NT2/D1 (cell line): ENCODE measurements around the gene SERF1A.
"Not testable (repeated sequence)": the region's sequence is repeated elsewhere in the genome, so short reads cannot be mapped to it uniquely, and the experiment has no call there.

ENCODE experiments used
- SUZ12 ChIP-seq: IDR thresholded peaks from 2 replicates; pipeline ENCODE4 v1.6.1; 2011; ENCODE audit not compliant: insufficient read length, insufficient read depth; ENCODE audit errors: extremely low read depth
- YY1 ChIP-seq: IDR thresholded peaks from 2 replicates; pipeline ENCODE4 v1.6.1; 2011; ENCODE audit not compliant: insufficient read length, insufficient read depth
- ZNF274 ChIP-seq: IDR thresholded peaks from 2 replicates; pipeline ENCODE4 v1.6.1; 2011; ENCODE audit warnings: mild to moderate bottlenecking, low read depth, low read length

GRCh38 chr5:70906624-70907023 is 6.2 kb downstream of the SERF1A start:
- not testable (repeated sequence) for TF ChIP-seq ZNF274, YY1, SUZ12
